Natural killer cell treated with Interleukin-12 subunit alpha and Interleukin-12 subunit beta and Interleukin-15 and Interleukin-18, amount 100 ng/mL, for 72 hours (primary cell): Measurements from ENCODE around the gene PTGR3. TPM values are rescaled to one million over a fixed set of nuclear protein-coding genes. Genes with fewer than 3 reads are reported as not detected.

ENCODE experiments used
- ATAC-seq, 2 donors: fragments of 150-1000 bp; cut with Tn5 transposase in 1 of 2; sonication (Bioruptor Pico), chemical (Tn5 transposase) in 1 of 2; 2 replicates each; pipeline ENCODE4 v1.10.0; 2021
- DNase-seq: peaks from one replicate; pipeline ENCODE4 v3.0.0; 2022; ENCODE audit warnings: low spot score
- H3K27ac Mint-ChIP-seq, 2 donors: 1 replicate in 1 of 2; 2 replicates in 1 of 2; pipeline ENCODE4 v1.8.0; 2022; ENCODE audit warnings: mixed read lengths in 2 of 2, mild to moderate bottlenecking in 1 of 2, moderate library complexity in 1 of 2
- H3K27me3 Mint-ChIP-seq, 2 donors: 1 replicate in 1 of 2; 2 replicates in 1 of 2; pipeline ENCODE4 v1.8.0; 2022; ENCODE audit warnings: mixed read lengths in 2 of 2
- H3K36me3 Mint-ChIP-seq: one replicate; pipeline ENCODE4 v1.8.0; 2022; ENCODE audit warnings: mixed read lengths
- H3K4me1 Mint-ChIP-seq, 2 donors: 1 replicate in 1 of 2; 2 replicates in 1 of 2; pipeline ENCODE4 v1.8.0; 2022; ENCODE audit warnings: low read depth in 2 of 2, mixed read lengths in 2 of 2, mild to moderate bottlenecking in 1 of 2
- H3K4me3 Mint-ChIP-seq: one replicate; pipeline ENCODE4 v1.8.0; 2022; ENCODE audit warnings: mixed read lengths
- H3K9me3 Mint-ChIP-seq: 2 replicates; pipeline ENCODE4 v1.8.0; 2022; ENCODE audit warnings: mixed read lengths
- total RNA-seq, 2 donors: library from RNA; stranded (reverse); gene quantifications; one replicate each; pipeline ENCODE4 v1.2.3, GENCODE V29; 2022

PTGR3 gene
- total RNA-seq, 2 donors from 2014 or later = 20.0 to 23.0 TPM

GRCh38 chr18:75172299-75173124 lies 36.4 kb downstream of the PTGR3 start:
- H3K27me3 Mint-ChIP-seq = peaks cover 0 to 9% of the 10 kb centered on the region in 2 donors

DNA sequence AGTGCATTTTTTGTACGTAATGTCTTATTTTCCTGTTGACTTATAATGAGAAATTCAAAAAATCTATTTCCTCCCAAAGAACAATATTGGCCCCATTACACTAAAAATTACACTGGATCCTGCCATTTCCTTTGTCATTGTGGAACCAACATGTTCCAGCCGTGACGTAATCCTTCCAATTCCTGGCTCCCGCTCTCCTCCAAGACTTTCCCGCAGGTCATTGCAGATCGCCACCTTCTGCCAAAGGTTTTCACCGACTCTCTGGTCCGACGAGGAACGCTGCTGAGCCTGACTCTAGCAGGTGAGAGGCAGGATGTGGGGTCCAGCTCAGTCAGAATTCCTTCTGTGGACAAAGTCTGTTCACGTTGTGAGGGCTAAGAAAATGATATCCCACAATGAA lies 38.0 kb downstream of the PTGR3 start:
- Mint-ChIP-seq H3K4me3 (no peak overlapping the region), H3K27me3 (peaks cover 0 to 13% of the 10 kb centered on the region in 2 donors), H3K36me3 (no peaks in the 10 kb centered on the region), H3K9me3 (no peaks in the 10 kb centered on the region), H3K27ac (no peak overlapping the region), H3K4me1 (peaks cover 6% of the 10 kb centered on the region in 2 donors)
- no peak for DNase-seq
- ATAC-seq = no peak

More at GRCh38 chr18:75172299-75173124, 36.4 kb downstream of the PTGR3 start:
- Mint-ChIP-seq H3K4me3 (no peak overlapping the region), H3K36me3 (no peaks in the 10 kb centered on the region), H3K4me1 (peaks cover 6 to 12% of the 10 kb centered on the region in 2 donors), H3K27ac (no peak overlapping the region), H3K9me3 (no peaks in the 10 kb centered on the region)
- ATAC-seq (no peak), DNase-seq (no peak)

GRCh38 chr18:75170022-75170789 lies 38.7 kb downstream of the PTGR3 start:
- Mint-ChIP-seq H3K27ac (no peak overlapping the region), H3K27me3 (peaks cover 0 to 13% of the 10 kb centered on the region in 2 donors), H3K9me3 (no peaks in the 10 kb centered on the region), H3K36me3 (no peaks in the 10 kb centered on the region), H3K4me1 (peaks cover 6% of the 10 kb centered on the region in 2 donors), H3K4me3 (no peak overlapping the region)
- no peak for DNase-seq
- ATAC-seq = no peak

DNA sequence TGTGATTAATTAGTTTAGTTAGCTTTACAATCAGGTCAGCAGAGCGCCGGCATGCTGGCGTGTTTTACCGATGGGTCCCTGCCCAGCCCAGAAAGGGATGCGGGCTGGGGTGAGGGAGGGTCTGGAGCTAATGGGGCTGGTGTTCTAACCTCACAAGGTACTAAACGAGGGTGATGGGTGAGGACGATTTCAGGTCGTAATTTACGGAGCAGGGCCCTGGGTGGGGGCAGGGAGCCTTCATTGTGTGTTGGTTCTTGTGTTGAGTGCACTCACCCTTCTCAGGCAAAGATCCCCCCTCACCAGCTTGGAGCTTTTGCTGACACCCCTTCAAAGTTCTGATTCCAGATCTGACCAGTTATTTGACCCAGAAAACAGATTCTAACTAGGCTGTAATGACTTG lies 39.5 kb downstream of the PTGR3 start:
- H3K27me3 Mint-ChIP-seq = peaks cover 0 to 13% of the 10 kb centered on the region in 2 donors
- H3K4me1 Mint-ChIP-seq = peaks cover 6% of the 10 kb centered on the region in 2 donors
- DNase-seq = no peak
- no peak overlapping the region for H3K4me3 Mint-ChIP-seq
- ATAC-seq = no peak
- H3K9me3 Mint-ChIP-seq = no peaks in the 10 kb centered on the region
- H3K27ac Mint-ChIP-seq = no peak overlapping the region
- H3K36me3 Mint-ChIP-seq = no peaks in the 10 kb centered on the region

DNA sequence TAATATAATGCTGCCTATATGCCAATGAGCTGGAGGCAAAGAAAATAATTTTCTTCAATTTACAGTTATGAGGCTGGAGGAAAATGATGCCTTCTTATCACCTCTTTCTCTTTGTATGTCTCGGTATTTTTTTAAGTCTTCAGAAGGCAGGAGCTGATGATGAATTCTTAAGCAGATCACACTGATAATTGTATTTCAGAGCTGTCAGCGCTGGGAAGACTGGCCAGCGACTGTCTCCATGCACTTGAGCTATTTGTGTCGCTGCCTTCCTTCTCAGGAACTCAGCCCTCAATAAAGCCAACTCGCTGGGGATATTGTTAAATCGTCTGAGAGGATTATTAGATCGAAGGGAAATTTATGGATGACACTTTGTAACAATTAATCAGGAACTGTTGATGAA lies 40.3 kb downstream of the PTGR3 start:
- Mint-ChIP-seq H3K27ac (no peak overlapping the region), H3K9me3 (no peaks in the 10 kb centered on the region), H3K36me3 (no peaks in the 10 kb centered on the region), H3K4me1 (peaks cover 6% of the 10 kb centered on the region in 2 donors), H3K4me3 (no peak overlapping the region), H3K27me3 (peaks cover 0 to 13% of the 10 kb centered on the region in 2 donors)
- DNase-seq = no peak
- ATAC-seq = no peak

DNA sequence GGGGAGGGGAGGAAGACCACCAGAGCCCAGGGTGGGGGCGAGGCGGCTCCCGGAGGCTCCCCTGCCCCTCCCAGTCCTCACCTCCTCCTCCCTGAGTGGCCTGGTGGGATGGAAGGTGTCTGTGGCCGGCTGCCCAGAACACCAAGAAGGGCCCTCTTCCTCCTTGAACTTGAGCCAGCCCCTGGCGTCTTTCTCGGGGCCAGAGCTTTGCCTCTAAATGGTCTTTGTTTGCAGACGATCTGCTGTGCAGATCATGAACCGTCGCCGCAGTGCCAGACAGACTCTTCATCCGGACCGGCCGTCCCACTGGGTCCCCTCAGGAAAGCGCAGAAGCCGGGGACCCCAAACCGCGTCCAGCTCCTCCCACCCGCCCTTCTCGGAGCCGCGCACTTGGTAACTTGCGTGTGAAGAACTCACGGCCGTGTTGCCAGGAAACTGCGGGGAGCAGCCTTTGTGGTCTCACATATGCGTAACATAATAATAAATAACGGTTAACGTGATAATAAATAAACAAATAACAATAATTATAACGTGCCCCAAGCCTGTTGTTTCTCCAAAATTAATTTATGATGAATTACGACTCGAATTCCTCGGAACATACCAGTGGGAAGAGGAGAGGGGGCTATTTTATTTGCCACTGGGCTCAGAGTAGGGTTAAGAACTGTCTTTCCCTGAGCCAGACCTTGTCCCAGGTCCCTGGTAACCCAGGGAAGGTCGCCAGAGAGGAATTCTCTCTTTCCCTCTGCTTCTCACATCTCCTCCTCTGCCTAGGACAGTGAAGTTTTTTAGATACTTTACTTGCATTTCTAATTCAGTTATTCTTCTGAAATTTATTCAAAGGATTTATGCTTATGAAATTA lies 41.0 kb downstream of the PTGR3 start:
- peaks cover 1 to 5% of the 10 kb centered on the region in 2 donors for H3K4me1 Mint-ChIP-seq
- DNase-seq (no peak), ATAC-seq (no peak)
- no peak overlapping the region for H3K27ac Mint-ChIP-seq
- H3K36me3 Mint-ChIP-seq = no peaks in the 10 kb centered on the region
- no peak overlapping the region for H3K4me3 Mint-ChIP-seq
- no peaks in the 10 kb centered on the region for H3K9me3 Mint-ChIP-seq
- H3K27me3 Mint-ChIP-seq = peaks cover 0 to 11% of the 10 kb centered on the region in 2 donors

- Mint-ChIP-seq H3K36me3 (no peaks in the 10 kb centered on the region), H3K27me3 (peaks cover 0 to 5% of the 10 kb centered on the region in 2 donors), H3K4me1 (peaks cover 0 to under 1% of the 10 kb centered on the region in 2 donors), H3K9me3 (no peaks in the 10 kb centered on the region), H3K27ac (no peak overlapping the region), H3K4me3 (no peak overlapping the region)
- ATAC-seq (no peak), DNase-seq (no peak)
These were observed 41.8 kb downstream of the PTGR3 start for GRCh38 chr18:75167137-75167536.

- ATAC-seq (no peak), DNase-seq (no peak)
- H3K4me3 Mint-ChIP-seq = no peak overlapping the region
- no peaks in the 10 kb centered on the region for H3K36me3 Mint-ChIP-seq
- peaks cover 0 to 10% of the 10 kb centered on the region in 2 donors for H3K27me3 Mint-ChIP-seq
- no peak overlapping the region for H3K27ac Mint-ChIP-seq
- H3K9me3 Mint-ChIP-seq = no peaks in the 10 kb centered on the region
- H3K4me1 Mint-ChIP-seq = peaks cover 10 to 12% of the 10 kb centered on the region in 2 donors
These were observed 43.0 kb downstream of the PTGR3 start for GRCh38 chr18:75165926-75166325.

GRCh38 chr18:75164479-75164878 lies 44.5 kb downstream of the PTGR3 start:
- no peak for DNase-seq
- no peak overlapping the region for H3K4me3 Mint-ChIP-seq

GRCh38 chr18:75163736-75164135 lies 45.2 kb downstream of the PTGR3 start:
- ATAC-seq (no peak), DNase-seq (no peak)
- Mint-ChIP-seq H3K27me3 (peaks cover 0 to 16% of the 10 kb centered on the region in 2 donors), H3K4me3 (no peak overlapping the region), H3K9me3 (no peaks in the 10 kb centered on the region), H3K36me3 (no peaks in the 10 kb centered on the region), H3K27ac (no peak overlapping the region), H3K4me1 (peaks cover 10 to 12% of the 10 kb centered on the region in 2 donors)

More at GRCh38 chr18:75164479-75164878, 44.5 kb downstream of the PTGR3 start:
- Mint-ChIP-seq H3K27ac (no peak overlapping the region), H3K36me3 (no peaks in the 10 kb centered on the region), H3K27me3 (peaks cover 0 to 16% of the 10 kb centered on the region in 2 donors), H3K4me1 (peaks cover 10 to 12% of the 10 kb centered on the region in 2 donors), H3K9me3 (no peaks in the 10 kb centered on the region)
- no peak for ATAC-seq

DNA sequence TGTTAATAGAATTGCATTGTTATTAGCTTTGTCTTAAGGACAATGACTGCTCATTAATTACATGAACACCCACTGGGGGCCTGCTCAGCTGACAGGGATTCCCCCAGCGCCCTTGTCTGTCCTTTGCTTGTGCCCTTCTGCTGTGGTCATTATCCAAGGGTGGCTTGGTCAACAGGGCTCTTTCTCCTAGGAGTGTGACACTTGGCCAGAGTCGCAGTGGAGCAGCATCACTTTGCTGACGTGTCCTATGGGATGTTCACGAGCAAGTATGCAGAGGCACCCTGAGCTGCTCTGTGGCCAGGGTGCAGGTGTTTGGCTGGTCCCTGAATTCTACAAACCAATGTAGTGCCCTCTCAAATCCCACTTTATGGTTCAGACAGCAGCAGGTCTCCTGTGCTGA lies 46.0 kb downstream of the PTGR3 start:
- H3K4me1 Mint-ChIP-seq = peaks cover 10 to 12% of the 10 kb centered on the region in 2 donors
- ATAC-seq = no peak
- no peaks in the 10 kb centered on the region for H3K9me3 Mint-ChIP-seq
- H3K36me3 Mint-ChIP-seq = no peaks in the 10 kb centered on the region
- H3K27me3 Mint-ChIP-seq = peaks cover 0 to 16% of the 10 kb centered on the region in 2 donors
- H3K27ac Mint-ChIP-seq = no peak overlapping the region
- DNase-seq = no peak
- no peak overlapping the region for H3K4me3 Mint-ChIP-seq

GRCh38 chr18:75162467-75162866 lies 46.5 kb downstream of the PTGR3 start:
- H3K4me3 Mint-ChIP-seq = no peak overlapping the region
- H3K9me3 Mint-ChIP-seq = no peaks in the 10 kb centered on the region
- H3K4me1 Mint-ChIP-seq = peaks cover 10 to 12% of the 10 kb centered on the region in 2 donors
- no peak for DNase-seq
- H3K27me3 Mint-ChIP-seq = peaks cover 0 to 16% of the 10 kb centered on the region in 2 donors
- ATAC-seq = no peak
- H3K36me3 Mint-ChIP-seq = no peaks in the 10 kb centered on the region
- no peak overlapping the region for H3K27ac Mint-ChIP-seq

DNA sequence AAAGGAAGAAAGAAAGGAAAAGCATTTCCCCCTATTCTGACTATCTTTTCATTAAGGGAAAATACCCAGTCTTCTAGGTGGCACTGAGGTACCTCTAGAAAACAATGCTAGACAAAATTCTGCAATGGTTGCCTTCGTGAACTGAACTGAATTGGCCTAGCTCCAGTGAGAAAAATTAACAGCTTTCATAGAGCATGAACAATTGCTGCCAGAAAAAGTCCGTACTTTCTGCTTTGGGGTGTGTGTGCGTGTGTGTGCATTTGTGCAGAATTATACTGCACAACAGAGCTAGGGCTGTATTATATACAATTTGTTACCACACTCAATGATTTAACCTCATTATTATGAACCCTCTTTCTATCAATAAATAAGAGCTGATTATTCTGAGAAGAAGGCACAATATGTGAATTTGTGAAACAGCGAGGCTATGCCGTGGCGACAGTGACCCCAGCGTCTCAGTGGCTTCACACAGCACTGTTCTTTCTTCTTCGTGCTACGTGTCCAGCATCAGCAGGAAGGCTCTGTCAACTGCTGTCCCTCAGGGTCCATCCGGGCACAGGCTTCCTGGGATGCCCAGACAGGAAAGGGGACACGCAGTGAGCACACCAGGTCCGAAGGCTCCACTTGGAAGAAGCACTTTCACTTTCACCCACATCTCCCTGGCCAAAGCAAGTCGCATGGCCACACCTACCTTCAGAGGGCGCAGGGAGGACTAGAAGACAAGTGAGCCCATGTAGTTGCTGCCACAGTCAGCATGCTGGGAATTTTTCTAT lies 47.5 kb downstream of the PTGR3 start:
- H3K27ac Mint-ChIP-seq = peak overlapping the region in 1 of 2 donors; percentile 72
- DNase-seq = no peak
- no peaks in the 10 kb centered on the region for H3K9me3 Mint-ChIP-seq

More for the DNA sequence above, 47.5 kb downstream of the PTGR3 start:
- Mint-ChIP-seq H3K27me3 (peaks cover 0 to 14% of the 10 kb centered on the region in 2 donors), H3K4me3 (peak overlapping the region; percentile 78), H3K4me1 (peaks cover 10 to 12% of the 10 kb centered on the region in 2 donors), H3K36me3 (no peaks in the 10 kb centered on the region)
- ATAC-seq = peak; percentile 43 to 59
